HL-60 (cell line): ENCODE data around the gene ZC3H4.

Experiments
- TF ChIP-seq, protein P1 (sequence below): IDR thresholded peaks from one replicate; pipeline ENCODE4 v1.5.1; 2011; ENCODE audit warnings: low read length, control low read depth, inconsistent platforms; ENCODE audit not compliant: insufficient read depth
- TF ChIP-seq, protein P2 (sequence below): IDR thresholded peaks from 2 replicates; pipeline ENCODE4 v1.6.1; 2012; ENCODE audit warnings: low read depth; ENCODE audit not compliant: insufficient replicate concordance

GRCh38 chr19:47098608-47099007, 15.0 kb downstream of the ZC3H4 start:
- TF ChIP-seq, protein P1, sequence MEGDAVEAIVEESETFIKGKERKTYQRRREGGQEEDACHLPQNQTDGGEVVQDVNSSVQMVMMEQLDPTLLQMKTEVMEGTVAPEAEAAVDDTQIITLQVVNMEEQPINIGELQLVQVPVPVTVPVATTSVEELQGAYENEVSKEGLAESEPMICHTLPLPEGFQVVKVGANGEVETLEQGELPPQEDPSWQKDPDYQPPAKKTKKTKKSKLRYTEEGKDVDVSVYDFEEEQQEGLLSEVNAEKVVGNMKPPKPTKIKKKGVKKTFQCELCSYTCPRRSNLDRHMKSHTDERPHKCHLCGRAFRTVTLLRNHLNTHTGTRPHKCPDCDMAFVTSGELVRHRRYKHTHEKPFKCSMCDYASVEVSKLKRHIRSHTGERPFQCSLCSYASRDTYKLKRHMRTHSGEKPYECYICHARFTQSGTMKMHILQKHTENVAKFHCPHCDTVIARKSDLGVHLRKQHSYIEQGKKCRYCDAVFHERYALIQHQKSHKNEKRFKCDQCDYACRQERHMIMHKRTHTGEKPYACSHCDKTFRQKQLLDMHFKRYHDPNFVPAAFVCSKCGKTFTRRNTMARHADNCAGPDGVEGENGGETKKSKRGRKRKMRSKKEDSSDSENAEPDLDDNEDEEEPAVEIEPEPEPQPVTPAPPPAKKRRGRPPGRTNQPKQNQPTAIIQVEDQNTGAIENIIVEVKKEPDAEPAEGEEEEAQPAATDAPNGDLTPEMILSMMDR = no peak
- TF ChIP-seq, protein P2, sequence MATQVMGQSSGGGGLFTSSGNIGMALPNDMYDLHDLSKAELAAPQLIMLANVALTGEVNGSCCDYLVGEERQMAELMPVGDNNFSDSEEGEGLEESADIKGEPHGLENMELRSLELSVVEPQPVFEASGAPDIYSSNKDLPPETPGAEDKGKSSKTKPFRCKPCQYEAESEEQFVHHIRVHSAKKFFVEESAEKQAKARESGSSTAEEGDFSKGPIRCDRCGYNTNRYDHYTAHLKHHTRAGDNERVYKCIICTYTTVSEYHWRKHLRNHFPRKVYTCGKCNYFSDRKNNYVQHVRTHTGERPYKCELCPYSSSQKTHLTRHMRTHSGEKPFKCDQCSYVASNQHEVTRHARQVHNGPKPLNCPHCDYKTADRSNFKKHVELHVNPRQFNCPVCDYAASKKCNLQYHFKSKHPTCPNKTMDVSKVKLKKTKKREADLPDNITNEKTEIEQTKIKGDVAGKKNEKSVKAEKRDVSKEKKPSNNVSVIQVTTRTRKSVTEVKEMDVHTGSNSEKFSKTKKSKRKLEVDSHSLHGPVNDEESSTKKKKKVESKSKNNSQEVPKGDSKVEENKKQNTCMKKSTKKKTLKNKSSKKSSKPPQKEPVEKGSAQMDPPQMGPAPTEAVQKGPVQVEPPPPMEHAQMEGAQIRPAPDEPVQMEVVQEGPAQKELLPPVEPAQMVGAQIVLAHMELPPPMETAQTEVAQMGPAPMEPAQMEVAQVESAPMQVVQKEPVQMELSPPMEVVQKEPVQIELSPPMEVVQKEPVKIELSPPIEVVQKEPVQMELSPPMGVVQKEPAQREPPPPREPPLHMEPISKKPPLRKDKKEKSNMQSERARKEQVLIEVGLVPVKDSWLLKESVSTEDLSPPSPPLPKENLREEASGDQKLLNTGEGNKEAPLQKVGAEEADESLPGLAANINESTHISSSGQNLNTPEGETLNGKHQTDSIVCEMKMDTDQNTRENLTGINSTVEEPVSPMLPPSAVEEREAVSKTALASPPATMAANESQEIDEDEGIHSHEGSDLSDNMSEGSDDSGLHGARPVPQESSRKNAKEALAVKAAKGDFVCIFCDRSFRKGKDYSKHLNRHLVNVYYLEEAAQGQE = no peak
